GM12878 (cell line): ENCODE results near the gene ZDHHC11. TPM values are rescaled to one million over a fixed set of nuclear protein-coding genes. Genes with fewer than 3 reads are reported as not detected.
A peak's percentile ranks its signal among the peaks of the same experiment; 100 is the strongest.

Experiments
- BHLHE40 ChIP-seq, 2 experiments: fragments of 450-650 bp in 1 of 2; IDR thresholded peaks; 2 replicates each; pipeline ENCODE4 v1.6.1; 2011 to 2017; ENCODE audit warnings: low read depth in 2 of 2, borderline replicate concordance in 1 of 2, improper control_type of control experiment in 1 of 2, low read length in 1 of 2, mild to moderate bottlenecking in 1 of 2
- BRCA1 ChIP-seq: IDR thresholded peaks from 2 replicates; pipeline ENCODE4 v1.6.1; 2011; ENCODE audit warnings: low read depth, low read length, improper control_type of control experiment
- CBX3 ChIP-seq: fragments of 200-600 bp; sonication (generic); IDR thresholded peaks from 2 replicates; pipeline ENCODE4 v1.6.1; 2016; ENCODE audit warnings: low read depth, borderline replicate concordance
- EGR1 ChIP-seq, 2 experiments: IDR thresholded peaks; 1 replicate in 1 of 2; 2 replicates in 1 of 2; pipeline ENCODE4 v1.6.1; 2011 to 2012; ENCODE audit warnings: low read depth in 2 of 2, low read length in 2 of 2, borderline replicate concordance in 1 of 2, mild to moderate bottlenecking in 1 of 2, moderate library complexity in 1 of 2
- FOXK2 ChIP-seq: fragments of 450-650 bp; IDR thresholded peaks from 2 replicates; pipeline ENCODE4 v1.6.1; 2017; ENCODE audit warnings: mild to moderate bottlenecking, moderate library complexity
- HDGF ChIP-seq: fragments of 450-650 bp; IDR thresholded peaks from 2 replicates; pipeline ENCODE4 v1.6.1; 2016; ENCODE audit warnings: antibody characterized with exemption
- KDM1A ChIP-seq: fragments of 200-600 bp; sonication (generic); IDR thresholded peaks from 2 replicates; pipeline ENCODE4 v1.6.1; 2016; ENCODE audit warnings: borderline replicate concordance
- MTA3 ChIP-seq: IDR thresholded peaks from 2 replicates; pipeline ENCODE4 v1.6.1; 2012; ENCODE audit warnings: low read length, inconsistent platforms, borderline replicate concordance
- NFYA ChIP-seq: IDR thresholded peaks from 2 replicates; pipeline ENCODE4 v1.6.1; 2011; ENCODE audit warnings: low read depth, mild to moderate bottlenecking, low read length, improper control_type of control experiment, borderline replicate concordance
- PML ChIP-seq: IDR thresholded peaks from 2 replicates; pipeline ENCODE4 v1.6.1; 2012; ENCODE audit warnings: low read length, inconsistent platforms
- RBBP5 ChIP-seq: fragments of 200-600 bp; sonication (generic); conservative IDR thresholded peaks from 2 replicates; pipeline ENCODE4 v1.6.1; 2016
- SIX5 ChIP-seq: IDR thresholded peaks from 2 replicates; pipeline ENCODE4 v1.6.1; 2011; ENCODE audit warnings: mild to moderate bottlenecking, low read depth, low read length, moderate library complexity; ENCODE audit not compliant: severe bottlenecking
- SP1 ChIP-seq: IDR thresholded peaks from one replicate; pipeline ENCODE4 v1.6.1; 2011; ENCODE audit warnings: low read depth, low read length
- ZBED1 ChIP-seq: IDR thresholded peaks from 2 replicates; pipeline ENCODE4 v1.6.1; 2016; ENCODE audit warnings: borderline replicate concordance
- ZNF384 ChIP-seq: IDR thresholded peaks from 2 replicates; pipeline ENCODE4 v1.6.1; 2012; ENCODE audit warnings: low read depth, mild to moderate bottlenecking, low read length, improper control_type of control experiment, borderline replicate concordance
- polyA plus RNA-seq, 11 experiments: library from polyadenylated mRNA; depleted of rRNA in 4 of 11; unstranded in 6 of 11; stranded (reverse) in 5 of 11; fragments of >200 nt; fragmentation: Nextera tagmentation in 4 of 11; fragmentation: Illumina TruSeq in 1 of 11; extraction: Ambion mirVana in 4 of 11; extraction: Trizol in 1 of 11; gene quantifications; 1 replicate in 1 of 11; 2 replicates in 10 of 11; pipeline versions ENCODE4 v1.2.1 to v1.2.3, GENCODE V29; 2011 to 2016; ENCODE audit warnings: inconsistent platforms in 2 of 11, missing spikeins in 2 of 11, low read depth in 1 of 11
- total RNA-seq, 4 experiments: library from RNA; depleted of rRNA in 3 of 4; stranded (reverse); fragments of >200 nt in 3 of 4; fragmentation: Illumina TruSeq in 1 of 4; extraction: Trizol in 1 of 4; gene quantifications; 2 replicates each; pipeline versions ENCODE4 v1.2.1 to v1.2.3, GENCODE V29; 2013 to 2021
- TF ChIP-seq, protein P1 (sequence below): IDR thresholded peaks from 2 replicates; pipeline ENCODE4 v1.6.1; 2012; ENCODE audit warnings: low read length, inconsistent platforms
- TF ChIP-seq, protein P2 (sequence below): fragments of 450-650 bp; IDR thresholded peaks from 2 replicates; pipeline ENCODE4 v1.6.1; 2017; ENCODE audit warnings: antibody characterized with exemption, mild to moderate bottlenecking, moderate library complexity
- TF ChIP-seq, protein P3 (sequence below): fragments of 450-650 bp; formaldehyde crosslinking; IDR thresholded peaks from 2 replicates; pipeline ENCODE4 v1.4.0; 2020; ENCODE audit warnings: mild to moderate bottlenecking, moderate library complexity
- TF ChIP-seq, protein P4 (sequence below): IDR thresholded peaks from 2 replicates; pipeline ENCODE4 v1.6.1; 2012; ENCODE audit warnings: mild to moderate bottlenecking, low read depth, low read length

Gene ZDHHC11
- total and polyA plus RNA-seq, 10 of the 15 experiments (the other 5 are each of a cell fraction or from before 2014, with no cell fraction given), result 0.04 to 1.4 (median 0.30) TPM

DNA sequence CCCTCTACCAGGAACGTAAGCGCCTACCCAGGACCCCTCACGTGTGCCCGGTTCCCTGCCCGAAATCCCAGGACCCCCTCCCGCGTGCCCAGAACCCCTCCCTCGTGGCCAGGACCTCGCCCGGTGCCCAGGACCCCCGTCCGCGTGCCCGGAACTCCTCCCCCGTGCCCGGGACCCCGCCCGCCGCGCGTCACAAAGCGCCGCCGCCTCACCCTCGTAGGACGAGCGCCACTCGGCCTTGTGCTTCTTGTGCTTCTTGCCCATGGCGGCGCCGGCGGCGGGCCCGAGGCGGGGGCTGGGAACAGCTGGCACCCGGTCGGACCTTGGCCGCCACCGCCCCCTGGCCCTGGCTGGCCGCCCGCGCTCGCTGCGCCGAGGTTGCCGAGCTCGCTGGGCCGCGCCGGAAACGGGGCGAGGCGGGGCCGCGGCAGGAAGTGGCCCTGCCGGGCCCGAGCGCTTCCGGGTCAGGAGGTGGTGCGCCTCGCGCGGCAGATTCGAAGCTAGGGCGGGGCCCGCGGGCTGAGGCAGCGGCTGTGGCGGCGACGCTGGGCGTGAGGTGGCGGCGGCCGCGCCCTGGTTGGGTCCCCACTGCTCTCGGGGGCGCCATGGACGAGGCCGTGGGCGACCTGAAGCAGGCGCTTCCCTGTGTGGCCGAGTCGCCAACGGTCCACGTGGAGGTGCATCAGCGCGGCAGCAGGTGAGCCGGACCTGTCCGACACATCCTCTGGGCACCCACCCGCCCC lies 41.8 kb upstream of the ZDHHC11 start, which contains the start of the genes BRD9 and TRIP13 (continued):
- TF ChIP-seq CBX3, result no peak
- TF ChIP-seq, protein P1, sequence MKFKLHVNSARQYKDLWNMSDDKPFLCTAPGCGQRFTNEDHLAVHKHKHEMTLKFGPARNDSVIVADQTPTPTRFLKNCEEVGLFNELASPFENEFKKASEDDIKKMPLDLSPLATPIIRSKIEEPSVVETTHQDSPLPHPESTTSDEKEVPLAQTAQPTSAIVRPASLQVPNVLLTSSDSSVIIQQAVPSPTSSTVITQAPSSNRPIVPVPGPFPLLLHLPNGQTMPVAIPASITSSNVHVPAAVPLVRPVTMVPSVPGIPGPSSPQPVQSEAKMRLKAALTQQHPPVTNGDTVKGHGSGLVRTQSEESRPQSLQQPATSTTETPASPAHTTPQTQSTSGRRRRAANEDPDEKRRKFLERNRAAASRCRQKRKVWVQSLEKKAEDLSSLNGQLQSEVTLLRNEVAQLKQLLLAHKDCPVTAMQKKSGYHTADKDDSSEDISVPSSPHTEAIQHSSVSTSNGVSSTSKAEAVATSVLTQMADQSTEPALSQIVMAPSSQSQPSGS, result no peak
- peak in 1 of 2 experiments; percentile 72; a peak in 2 of 4 replicates for TF ChIP-seq BHLHE40 (IDR thresholded peaks at IDR 0.05; ENCODE audit: borderline replicate concordance in 1 of 2, low read depth in 2 of 2, low read length in 1 of 2)
- TF ChIP-seq SP1, result peak; percentile 55
- TF ChIP-seq HDGF, result no peak
- no peak for TF ChIP-seq NFYA
- TF ChIP-seq, protein P2, sequence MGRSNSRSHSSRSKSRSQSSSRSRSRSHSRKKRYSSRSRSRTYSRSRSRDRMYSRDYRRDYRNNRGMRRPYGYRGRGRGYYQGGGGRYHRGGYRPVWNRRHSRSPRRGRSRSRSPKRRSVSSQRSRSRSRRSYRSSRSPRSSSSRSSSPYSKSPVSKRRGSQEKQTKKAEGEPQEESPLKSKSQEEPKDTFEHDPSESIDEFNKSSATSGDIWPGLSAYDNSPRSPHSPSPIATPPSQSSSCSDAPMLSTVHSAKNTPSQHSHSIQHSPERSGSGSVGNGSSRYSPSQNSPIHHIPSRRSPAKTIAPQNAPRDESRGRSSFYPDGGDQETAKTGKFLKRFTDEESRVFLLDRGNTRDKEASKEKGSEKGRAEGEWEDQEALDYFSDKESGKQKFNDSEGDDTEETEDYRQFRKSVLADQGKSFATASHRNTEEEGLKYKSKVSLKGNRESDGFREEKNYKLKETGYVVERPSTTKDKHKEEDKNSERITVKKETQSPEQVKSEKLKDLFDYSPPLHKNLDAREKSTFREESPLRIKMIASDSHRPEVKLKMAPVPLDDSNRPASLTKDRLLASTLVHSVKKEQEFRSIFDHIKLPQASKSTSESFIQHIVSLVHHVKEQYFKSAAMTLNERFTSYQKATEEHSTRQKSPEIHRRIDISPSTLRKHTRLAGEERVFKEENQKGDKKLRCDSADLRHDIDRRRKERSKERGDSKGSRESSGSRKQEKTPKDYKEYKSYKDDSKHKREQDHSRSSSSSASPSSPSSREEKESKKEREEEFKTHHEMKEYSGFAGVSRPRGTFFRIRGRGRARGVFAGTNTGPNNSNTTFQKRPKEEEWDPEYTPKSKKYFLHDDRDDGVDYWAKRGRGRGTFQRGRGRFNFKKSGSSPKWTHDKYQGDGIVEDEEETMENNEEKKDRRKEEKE, result no peak
- TF ChIP-seq, protein P3, sequence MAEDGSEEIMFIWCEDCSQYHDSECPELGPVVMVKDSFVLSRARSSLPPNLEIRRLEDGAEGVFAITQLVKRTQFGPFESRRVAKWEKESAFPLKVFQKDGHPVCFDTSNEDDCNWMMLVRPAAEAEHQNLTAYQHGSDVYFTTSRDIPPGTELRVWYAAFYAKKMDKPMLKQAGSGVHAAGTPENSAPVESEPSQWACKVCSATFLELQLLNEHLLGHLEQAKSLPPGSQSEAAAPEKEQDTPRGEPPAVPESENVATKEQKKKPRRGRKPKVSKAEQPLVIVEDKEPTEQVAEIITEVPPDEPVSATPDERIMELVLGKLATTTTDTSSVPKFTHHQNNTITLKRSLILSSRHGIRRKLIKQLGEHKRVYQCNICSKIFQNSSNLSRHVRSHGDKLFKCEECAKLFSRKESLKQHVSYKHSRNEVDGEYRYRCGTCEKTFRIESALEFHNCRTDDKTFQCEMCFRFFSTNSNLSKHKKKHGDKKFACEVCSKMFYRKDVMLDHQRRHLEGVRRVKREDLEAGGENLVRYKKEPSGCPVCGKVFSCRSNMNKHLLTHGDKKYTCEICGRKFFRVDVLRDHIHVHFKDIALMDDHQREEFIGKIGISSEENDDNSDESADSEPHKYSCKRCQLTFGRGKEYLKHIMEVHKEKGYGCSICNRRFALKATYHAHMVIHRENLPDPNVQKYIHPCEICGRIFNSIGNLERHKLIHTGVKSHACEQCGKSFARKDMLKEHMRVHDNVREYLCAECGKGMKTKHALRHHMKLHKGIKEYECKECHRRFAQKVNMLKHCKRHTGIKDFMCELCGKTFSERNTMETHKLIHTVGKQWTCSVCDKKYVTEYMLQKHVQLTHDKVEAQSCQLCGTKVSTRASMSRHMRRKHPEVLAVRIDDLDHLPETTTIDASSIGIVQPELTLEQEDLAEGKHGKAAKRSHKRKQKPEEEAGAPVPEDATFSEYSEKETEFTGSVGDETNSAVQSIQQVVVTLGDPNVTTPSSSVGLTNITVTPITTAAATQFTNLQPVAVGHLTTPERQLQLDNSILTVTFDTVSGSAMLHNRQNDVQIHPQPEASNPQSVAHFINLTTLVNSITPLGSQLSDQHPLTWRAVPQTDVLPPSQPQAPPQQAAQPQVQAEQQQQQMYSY (CRISPR knock-in tag), result no peak
- TF ChIP-seq ZBED1, result no peak
- no peak for TF ChIP-seq RBBP5
- no peak for TF ChIP-seq PML
- TF ChIP-seq EGR1 (IDR thresholded peaks at IDR 0.05; ENCODE audit: borderline replicate concordance in 1 of 2, low read depth in 2 of 2, low read length in 2 of 2), result peak; percentile 23 to 51; a peak in 1 of 3 replicates
- TF ChIP-seq, protein P4, sequence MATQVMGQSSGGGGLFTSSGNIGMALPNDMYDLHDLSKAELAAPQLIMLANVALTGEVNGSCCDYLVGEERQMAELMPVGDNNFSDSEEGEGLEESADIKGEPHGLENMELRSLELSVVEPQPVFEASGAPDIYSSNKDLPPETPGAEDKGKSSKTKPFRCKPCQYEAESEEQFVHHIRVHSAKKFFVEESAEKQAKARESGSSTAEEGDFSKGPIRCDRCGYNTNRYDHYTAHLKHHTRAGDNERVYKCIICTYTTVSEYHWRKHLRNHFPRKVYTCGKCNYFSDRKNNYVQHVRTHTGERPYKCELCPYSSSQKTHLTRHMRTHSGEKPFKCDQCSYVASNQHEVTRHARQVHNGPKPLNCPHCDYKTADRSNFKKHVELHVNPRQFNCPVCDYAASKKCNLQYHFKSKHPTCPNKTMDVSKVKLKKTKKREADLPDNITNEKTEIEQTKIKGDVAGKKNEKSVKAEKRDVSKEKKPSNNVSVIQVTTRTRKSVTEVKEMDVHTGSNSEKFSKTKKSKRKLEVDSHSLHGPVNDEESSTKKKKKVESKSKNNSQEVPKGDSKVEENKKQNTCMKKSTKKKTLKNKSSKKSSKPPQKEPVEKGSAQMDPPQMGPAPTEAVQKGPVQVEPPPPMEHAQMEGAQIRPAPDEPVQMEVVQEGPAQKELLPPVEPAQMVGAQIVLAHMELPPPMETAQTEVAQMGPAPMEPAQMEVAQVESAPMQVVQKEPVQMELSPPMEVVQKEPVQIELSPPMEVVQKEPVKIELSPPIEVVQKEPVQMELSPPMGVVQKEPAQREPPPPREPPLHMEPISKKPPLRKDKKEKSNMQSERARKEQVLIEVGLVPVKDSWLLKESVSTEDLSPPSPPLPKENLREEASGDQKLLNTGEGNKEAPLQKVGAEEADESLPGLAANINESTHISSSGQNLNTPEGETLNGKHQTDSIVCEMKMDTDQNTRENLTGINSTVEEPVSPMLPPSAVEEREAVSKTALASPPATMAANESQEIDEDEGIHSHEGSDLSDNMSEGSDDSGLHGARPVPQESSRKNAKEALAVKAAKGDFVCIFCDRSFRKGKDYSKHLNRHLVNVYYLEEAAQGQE, result 0 out of 2 replicates have a peak, but pooled peaks have one; percentile 16
- no peak for TF ChIP-seq BRCA1
- TF ChIP-seq MTA3, result no peak
- peak; percentile 53 for TF ChIP-seq SIX5
- no peak for TF ChIP-seq ZNF384
- no peak for TF ChIP-seq FOXK2
- TF ChIP-seq KDM1A, result no peak
